GM19452 (cell line): ENCODE results near the gene LEUTX.

ENCODE experiments used
- ATAC-seq: cut with Tn5 transposase; IDR thresholded peaks from one replicate; pipeline ENCODE4 v1.9.1; 2021; ENCODE audit not compliant: unreplicated experiment

LEUTX gene

GRCh38 chr19:39820696-39821095, 42.0 kb downstream of the LEUTX start:
- no peak for ATAC-seq

DNA sequence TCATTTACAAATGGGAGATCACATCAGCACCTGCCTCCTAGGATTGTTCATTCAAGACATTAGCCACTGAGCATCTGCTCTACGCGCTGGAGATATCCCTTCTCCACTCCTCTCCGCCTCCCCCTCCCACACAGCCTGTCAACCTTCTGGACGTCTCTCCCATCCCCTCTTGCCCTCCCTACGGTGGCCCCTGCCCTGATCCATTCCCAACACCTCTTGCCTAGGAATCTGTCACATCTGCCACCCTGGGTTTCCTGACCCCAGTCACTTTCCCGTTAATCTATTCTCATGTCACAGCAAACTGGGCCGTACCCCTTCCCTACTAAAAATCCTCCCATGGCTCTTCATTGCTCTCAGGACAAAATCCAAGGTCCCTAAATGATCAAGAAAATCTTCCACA, 45.0 kb downstream of the LEUTX start:
- ATAC-seq, result no peak

- peak; percentile 92 for ATAC-seq
Measured at GRCh38 chr19:39824143-39825092, 45.8 kb downstream of the LEUTX start.

DNA sequence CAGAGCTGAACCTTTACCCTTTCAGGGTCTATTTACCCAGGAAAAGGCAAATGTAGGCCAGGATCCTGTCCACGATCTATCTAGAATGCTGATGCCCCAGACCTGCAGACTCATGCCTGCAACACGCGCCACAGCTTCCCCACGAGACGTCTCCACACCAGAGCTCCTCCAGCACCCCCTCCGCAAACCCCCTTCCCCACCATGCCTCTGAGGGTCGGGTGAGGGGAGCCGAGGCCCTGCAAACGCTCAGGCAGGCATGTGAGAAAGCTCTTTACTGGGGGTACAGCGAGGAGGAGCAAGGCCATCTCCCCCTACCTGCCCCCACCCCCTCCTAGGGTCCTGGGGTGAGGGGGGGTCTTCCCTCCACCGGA, 46.4 kb downstream of the LEUTX start:
- no peak for ATAC-seq

- no peak for ATAC-seq
Measured at GRCh38 chr19:39825531-39826076, 47.0 kb downstream of the LEUTX start.

- no peak for ATAC-seq
Measured at GRCh38 chr19:39826311-39826945, 47.8 kb downstream of the LEUTX start.

- ATAC-seq, result no peak
Measured at GRCh38 chr19:39827216-39827615, 48.6 kb downstream of the LEUTX start.

DNA sequence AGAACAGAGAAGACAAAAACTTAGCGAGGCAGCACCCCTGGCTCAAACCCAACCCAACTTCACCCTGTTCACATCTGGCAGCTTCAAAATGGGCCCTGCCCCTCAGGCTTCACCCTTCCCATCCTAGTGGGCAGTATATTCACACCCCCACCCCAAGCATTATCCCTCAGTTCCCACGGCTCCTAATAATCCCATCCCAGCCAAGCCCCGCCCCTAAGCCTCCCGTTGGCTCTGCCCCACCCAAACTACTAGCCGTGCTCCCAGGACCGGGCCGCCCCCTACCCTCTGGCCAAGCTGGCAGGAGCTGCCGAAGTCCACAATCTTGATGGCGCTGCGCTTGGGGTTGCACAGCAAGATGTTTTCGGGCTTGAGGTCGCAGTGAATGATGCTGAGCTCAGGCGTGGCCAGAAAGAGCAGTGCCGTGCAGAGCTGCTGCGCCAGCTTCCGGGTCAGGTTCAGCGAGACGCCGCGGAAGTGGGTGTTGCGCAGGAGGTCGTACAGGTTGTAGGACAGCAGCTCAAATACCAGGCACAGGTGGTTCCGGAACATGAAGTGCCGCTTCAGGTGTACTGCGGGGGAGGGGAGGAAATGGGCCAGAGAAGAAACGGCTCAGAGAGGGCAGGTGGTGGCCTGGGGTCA, 49.5 kb downstream of the LEUTX start:
- ATAC-seq, result no peak

DNA sequence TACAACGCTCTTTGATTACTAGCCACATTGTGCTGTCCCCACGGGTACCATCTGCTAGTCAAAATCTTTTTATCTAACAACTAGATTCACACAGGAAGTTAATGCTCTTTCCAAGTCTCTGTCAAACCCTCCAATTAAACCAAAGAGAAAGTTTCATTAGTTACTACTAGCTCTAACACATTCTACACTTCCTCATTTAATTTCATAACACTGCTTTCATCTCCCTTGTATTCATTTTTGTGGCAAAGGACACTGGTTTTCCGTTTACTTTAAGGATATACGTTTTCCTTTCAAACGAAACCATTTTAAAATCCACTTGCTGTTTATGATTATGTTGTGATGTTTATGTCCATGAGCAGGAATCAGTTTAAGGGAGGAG, 50.0 kb downstream of the LEUTX start:
- no peak for ATAC-seq

DNA sequence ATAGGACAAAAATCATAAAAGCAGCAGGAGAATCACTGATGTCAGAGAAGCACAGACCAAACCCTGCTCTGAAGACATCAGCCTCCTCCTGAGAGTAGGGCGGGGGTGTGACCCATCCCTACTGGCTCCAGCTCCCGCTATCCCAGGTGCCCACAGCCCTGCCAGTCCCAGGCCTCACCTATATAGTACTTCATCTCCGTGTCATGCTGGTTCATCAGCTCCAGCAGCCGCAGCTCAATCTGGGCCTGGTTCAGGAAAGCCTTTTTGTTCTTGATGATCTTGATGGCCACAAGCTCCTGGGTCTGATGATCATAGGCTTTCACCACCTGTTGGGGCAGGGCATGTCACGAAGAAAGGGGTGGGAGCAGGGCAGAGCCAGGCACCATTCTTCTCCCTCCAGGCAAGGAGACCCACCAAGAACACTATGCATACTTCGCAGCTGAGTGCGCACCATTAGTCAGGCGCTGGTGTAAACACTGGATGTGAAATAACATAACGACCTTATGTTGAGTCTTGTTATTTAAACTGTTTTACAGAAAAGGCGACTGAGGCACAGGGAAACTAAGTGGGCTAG, 51.1 kb downstream of the LEUTX start:
- ATAC-seq, result no peak

DNA sequence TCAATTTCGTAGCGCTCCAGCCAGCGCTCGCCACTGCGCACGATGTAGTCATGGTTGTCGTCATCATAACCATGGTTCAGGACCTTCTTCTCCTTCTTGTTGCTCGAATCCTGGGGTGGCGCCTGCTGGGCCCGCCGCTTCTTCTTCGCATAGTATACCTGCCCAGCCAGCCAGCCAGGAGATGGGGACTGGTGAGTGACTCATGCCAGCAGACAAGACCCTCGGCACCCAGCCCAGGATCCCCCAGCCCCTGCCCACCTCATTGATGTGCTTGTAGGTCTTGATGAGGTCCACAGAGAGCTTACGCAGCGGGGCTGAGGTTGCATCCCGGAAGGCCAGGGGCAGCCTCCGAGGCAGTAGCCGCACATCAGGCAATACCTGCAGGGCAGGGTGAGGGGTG, 51.8 kb downstream of the LEUTX start:
- no peak for ATAC-seq

- no peak for ATAC-seq
Measured at GRCh38 chr19:39830847-39831246, 52.2 kb downstream of the LEUTX start.

DNA sequence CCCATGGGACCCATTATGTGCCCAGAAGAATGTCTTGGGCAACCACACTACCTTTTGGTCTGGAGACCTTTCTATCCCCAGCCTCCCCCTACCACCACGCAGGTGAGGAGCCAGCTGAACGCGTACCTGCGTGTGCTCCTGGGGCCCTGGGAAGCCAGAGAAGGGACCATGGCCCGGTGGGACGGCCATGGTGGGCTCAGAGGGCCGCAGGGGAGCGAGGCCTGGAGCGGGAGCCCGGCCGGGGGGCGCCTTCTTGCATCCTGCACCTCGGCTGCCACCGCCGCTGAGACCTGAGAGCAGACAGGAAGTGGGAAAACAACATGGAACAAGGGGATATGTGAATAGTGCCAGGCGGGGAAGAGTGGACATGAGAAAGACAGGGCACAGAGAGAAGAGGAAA, 53.0 kb downstream of the LEUTX start:
- ATAC-seq, result no peak

GRCh38 chr19:39832341-39833083, 53.9 kb downstream of the LEUTX start:
- no peak for ATAC-seq

- ATAC-seq, result no peak
Measured at GRCh38 chr19:39833160-39833463, 54.5 kb downstream of the LEUTX start.

- ATAC-seq, result peak; percentile 83
Measured at GRCh38 chr19:39833464-39834286, 55.0 kb downstream of the LEUTX start, which contains the start of gene DYRK1B. TSS of gene DYRK1B (minus strand) at chr19:39834162. CDS start at chr19:39831867, 2,295 bp downstream.

GRCh38 chr19:39834287-39834841, 55.7 kb downstream of the LEUTX start:
- ATAC-seq, result no peak
